ENCODE data around the gene GAMT.
A peak's percentile ranks its signal among the peaks of the same experiment; 100 is the strongest.

The GAMT gene

GRCh38 chr19:1399745-1400144, 1.6 kb downstream of the GAMT start:
- no peak for DNase-seq (ENCODE audit: low spot score)

- no peak for DNase-seq (ENCODE audit: low spot score)
These were observed 2.3 kb downstream of the GAMT start for GRCh38 chr19:1399079-1399478.

GRCh38 chr19:1397838-1398237, 3.5 kb downstream of the GAMT start:
- DNase-seq (ENCODE audit: low spot score): no peak

- no peak for DNase-seq (ENCODE audit: low spot score)
These were observed 4.3 kb downstream of the GAMT start for GRCh38 chr19:1396768-1397679.

GRCh38 chr19:1396019-1396767, 5.1 kb downstream of the GAMT start:
- no peak for DNase-seq (ENCODE audit: low spot score)

- DNase-seq (ENCODE audit: low spot score): no peak
These were observed 5.9 kb downstream of the GAMT start for GRCh38 chr19:1395194-1396018.

- no peak for DNase-seq (ENCODE audit: low spot score)
These were observed 6.8 kb downstream of the GAMT start for GRCh38 chr19:1394252-1395193.

- no peak for DNase-seq (ENCODE audit: low spot score)
These were observed 7.5 kb downstream of the GAMT start for GRCh38 chr19:1393841-1394240.

- no peak for DNase-seq (ENCODE audit: low spot score)
These were observed 8.3 kb downstream of the GAMT start for GRCh38 chr19:1392939-1393530.

GRCh38 chr19:1392407-1392806, 8.9 kb downstream of the GAMT start:
- no peak for DNase-seq (ENCODE audit: low spot score)

- DNase-seq (ENCODE audit: low spot score): no peak
These were observed 10.4 kb downstream of the GAMT start for GRCh38 chr19:1390890-1391423.

GRCh38 chr19:1389033-1389940, 12.1 kb downstream of the GAMT start:
- DNase-seq (ENCODE audit: low spot score): no peak

- DNase-seq (ENCODE audit: low spot score): no peak
These were observed 12.7 kb downstream of the GAMT start for GRCh38 chr19:1388637-1389026.

GRCh38 chr19:1387684-1388636, 13.4 kb downstream of the GAMT start:
- DNase-seq (ENCODE audit: low spot score): no peak

GRCh38 chr19:1386945-1387683, 14.2 kb downstream of the GAMT start:
- no peak for DNase-seq (ENCODE audit: low spot score)

GRCh38 chr19:1385816-1386215, 15.5 kb downstream of the GAMT start:
- no peak for DNase-seq (ENCODE audit: low spot score)

- DNase-seq (ENCODE audit: low spot score): peak; percentile 6
These were observed 16.7 kb downstream of the GAMT start for GRCh38 chr19:1384478-1385110.
